Esophagus muscularis mucosa (tissue), 4 donors: ENCODE data around the gene ARMC9. TPM values are rescaled to one million over a fixed set of nuclear protein-coding genes. Genes with fewer than 3 reads are reported as not detected.
A peak's percentile ranks its signal among the peaks of the same experiment; 100 is the strongest.

Experiments
- DNase-seq: peaks from one replicate; pipeline ENCODE4 v3.0.0-alpha.2; 2017; ENCODE audit errors: extremely low spot score
- H3K27ac ChIP-seq, 4 donors: fragments of 200-600 bp; sonication (generic); replicated peaks in 1 of 4; 1 replicate in 3 of 4; 2 replicates in 1 of 4; pipeline ENCODE4 v1.5.1; 2016 to 2019; ENCODE audit warnings: mild to moderate bottlenecking in 1 of 4
- H3K27me3 ChIP-seq, 4 donors: fragments of 200-600 bp; sonication (generic); one replicate each; pipeline versions ENCODE4 v1.5.1 to v1.6.0; 2016 to 2019
- H3K36me3 ChIP-seq, 4 donors: fragments of 200-600 bp; sonication (generic); one replicate each; pipeline ENCODE4 v1.5.1; 2016 to 2019
- H3K4me1 ChIP-seq, 4 donors: fragments of 200-600 bp; sonication (generic); one replicate each; pipeline ENCODE4 v1.5.1; 2016 to 2019
- H3K4me3 ChIP-seq, 4 donors: fragments of 200-600 bp; sonication (generic); 1 replicate in 2 of 4; 2 replicates in 2 of 4; pipeline ENCODE4 v1.5.1; 2016 to 2019; ENCODE audit warnings: mild to moderate bottlenecking in 4 of 4, moderate library complexity in 1 of 4
- H3K9me3 ChIP-seq, 4 donors: fragments of 200-600 bp; sonication (generic); 1 replicate in 3 of 4; 2 replicates in 1 of 4; pipeline ENCODE4 v1.5.1; 2016 to 2019
- CTCF ChIP-seq, 3 experiments: fragments of 200-600 bp in 2 of 3; fragments of 450-650 bp in 1 of 3; sonication (generic) in 2 of 3; IDR thresholded peaks; one replicate each; pipeline ENCODE4 v1.5.1; 2017 to 2019; ENCODE audit warnings: antibody characterized with exemption in 3 of 3, mild to moderate bottlenecking in 2 of 3, moderate library complexity in 1 of 3
- EP300 ChIP-seq: sonication (generic); formaldehyde crosslinking; IDR thresholded peaks from one replicate; pipeline ENCODE4 v1.6.1; 2017; ENCODE audit warnings: antibody characterized with exemption
- POLR2A ChIP-seq: fragments of 450-650 bp; IDR thresholded peaks from one replicate; pipeline ENCODE4 v1.6.1; 2017; ENCODE audit warnings: antibody characterized with exemption, moderate library complexity, mild to moderate bottlenecking, low read depth
- POLR2AphosphoS5 ChIP-seq, 2 donors: sonication (generic); formaldehyde crosslinking; IDR thresholded peaks; one replicate each; pipeline ENCODE4 v1.6.1; 2017; ENCODE audit warnings: antibody characterized with exemption in 2 of 2
- WGBS: methylation state at CpG from one replicate; pipeline ENCODE4 v1.1.5; 2018; 5-methylcytosine and 5-hydroxymethylcytosine counted together
- intact Hi-C: fragments of 100-400 bp; cut with DNase I; formaldehyde crosslinking; loops from one replicate; pipeline ENCODE4 v1.15.1; 2023
- total RNA-seq, 4 donors: library from RNA; depleted of rRNA; stranded (reverse); fragments of >200 nt; gene quantifications; one replicate each; pipeline versions ENCODE4 v1.1.0 to v1.2.1, GENCODE V29; 2016

The ARMC9 gene
- total RNA-seq, 4 donors from 2014 or later = 119 to 262 (median 152) TPM

GRCh38 chr2:231292472-231293134 is 94.2 kb downstream of the ARMC9 start:
- Histone ChIP-seq H3K9me3 (no peaks in the 10 kb centered on the region), H3K4me3 (no peak overlapping the region), H3K36me3 (peaks cover 0 to 100% (median 72%) of the 10 kb centered on the region in 4 donors), H3K27me3 (no peaks in the 10 kb centered on the region), H3K27ac (no peak overlapping the region), H3K4me1 (peaks cover 0 to 14% (median 2%) of the 10 kb centered on the region in 4 donors)
- TF ChIP-seq POLR2AphosphoS5 (IDR thresholded peaks at IDR 0.05) = no peak
- no peak for TF ChIP-seq CTCF (IDR thresholded peaks at IDR 0.05)
- no peak for TF ChIP-seq EP300
- no peak for TF ChIP-seq POLR2A
- peak; percentile 64 for DNase-seq
- WGBS = 89% methylated on average over 8 of the region's 8 CpGs
- intact Hi-C loops = loop anchor here (10.0 kb wide), 1 partner anchor 122 kb away; no protein-coding TSS in a partner anchor

- Histone ChIP-seq H3K27me3 (no peaks in the 10 kb centered on the region), H3K9me3 (no peaks in the 10 kb centered on the region), H3K4me3 (no peak overlapping the region), H3K4me1 (peaks cover 0 to 14% (median 2%) of the 10 kb centered on the region in 4 donors), H3K27ac (no peak overlapping the region), H3K36me3 (peaks cover 0 to 97% (median 73%) of the 10 kb centered on the region in 4 donors)
- DNase-seq = no peak
- intact Hi-C loops = loop anchor here (10.0 kb wide), 1 partner anchor 122 kb away; no protein-coding TSS in a partner anchor
- TF ChIP-seq CTCF (IDR thresholded peaks at IDR 0.05) (no peak), EP300 (no peak), POLR2AphosphoS5 (IDR thresholded peaks at IDR 0.05) (no peak), POLR2A (no peak)
- 88% methylated on average over 4 of the region's 4 CpGs for WGBS
Measured at GRCh38 chr2:231293163-231293562, 94.7 kb downstream of the ARMC9 start.

DNA sequence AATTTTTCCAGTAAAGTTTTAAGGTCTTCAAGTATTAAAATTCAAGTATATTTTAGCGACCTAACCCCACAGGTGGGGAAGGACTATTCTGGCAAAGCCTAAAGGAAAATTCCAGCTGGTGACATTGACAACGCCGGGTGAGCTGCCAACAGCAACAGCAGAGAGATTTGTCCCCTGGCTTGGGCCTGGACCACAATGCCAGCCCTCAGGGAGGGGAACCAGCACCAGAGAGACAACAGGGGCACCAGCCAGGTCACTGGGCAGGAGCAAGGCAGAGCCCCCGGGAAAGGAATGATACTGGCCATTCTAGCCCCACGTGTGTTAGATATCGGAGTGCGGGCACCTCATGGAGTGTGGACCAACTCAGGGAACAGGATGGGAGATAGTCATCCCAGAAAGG is 95.7 kb downstream of the ARMC9 start:
- Histone ChIP-seq H3K4me3 (no peak overlapping the region), H3K27me3 (no peaks in the 10 kb centered on the region), H3K27ac (no peak overlapping the region), H3K36me3 (peaks cover 0 to 96% (median 74%) of the 10 kb centered on the region in 4 donors), H3K4me1 (peaks cover 0 to 14% (median 2%) of the 10 kb centered on the region in 4 donors), H3K9me3 (no peaks in the 10 kb centered on the region)
- peak; percentile 72 for DNase-seq
- TF ChIP-seq POLR2A (no peak), EP300 (no peak), CTCF (IDR thresholded peaks at IDR 0.05) (no peak), POLR2AphosphoS5 (IDR thresholded peaks at IDR 0.05) (no peak)
- intact Hi-C loops = loop anchor here (10.0 kb wide), 1 partner anchor 121 kb away; no protein-coding TSS in a partner anchor
- WGBS = 82% methylated on average over 7 of the region's 7 CpGs

DNA sequence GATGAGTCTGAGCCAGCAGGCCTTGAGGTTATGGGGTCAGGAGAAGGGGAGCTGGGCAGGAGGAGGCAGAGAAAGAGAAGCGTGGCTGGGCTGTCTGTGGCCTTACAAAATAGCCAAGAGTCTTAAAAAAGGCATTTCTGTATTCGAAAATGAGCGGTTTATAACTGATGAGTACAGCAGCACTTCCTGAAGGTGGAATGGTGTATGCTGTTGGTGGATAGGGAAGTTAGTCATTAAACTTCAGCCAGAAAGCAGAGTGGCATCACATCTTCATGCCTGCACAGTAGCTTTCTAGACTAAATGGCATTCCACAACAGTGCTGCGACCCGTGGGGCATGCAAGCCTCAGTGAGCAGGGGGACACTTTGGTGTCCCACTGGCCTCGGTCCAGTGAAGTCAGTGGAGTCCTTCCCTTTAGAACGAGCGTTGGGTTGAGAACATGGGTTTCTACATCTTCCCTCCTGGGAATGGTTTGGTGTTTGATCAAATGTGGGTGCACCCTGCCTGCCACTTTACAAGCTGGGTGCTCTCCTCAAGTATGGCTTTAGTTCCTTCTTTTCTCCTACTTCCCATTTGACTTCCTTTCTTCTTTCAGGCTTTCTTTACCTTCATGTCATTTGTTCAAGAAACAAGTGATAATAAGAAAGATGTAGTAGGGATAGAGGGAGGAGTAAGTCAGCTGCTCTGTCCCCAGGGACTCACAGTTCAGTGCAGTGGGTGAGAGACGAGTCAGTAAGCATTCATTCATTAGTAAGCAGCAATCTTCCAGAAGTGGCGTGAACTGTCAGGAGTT is 96.3 kb downstream of the ARMC9 start:
- peaks cover 0 to 93% (median 70%) of the 10 kb centered on the region in 4 donors for H3K36me3 ChIP-seq
- peaks cover 0 to 14% (median 2%) of the 10 kb centered on the region in 4 donors for H3K4me1 ChIP-seq
- H3K27ac ChIP-seq = no peak overlapping the region
- no peaks in the 10 kb centered on the region for H3K9me3 ChIP-seq
- intact Hi-C loops = loop anchor here (10.0 kb wide), 1 partner anchor 120 kb away; no protein-coding TSS in a partner anchor
- peak; percentile 86 for DNase-seq
- 85% methylated on average over 10 of the region's 10 CpGs for WGBS
- no peak for TF ChIP-seq POLR2A
- TF ChIP-seq POLR2AphosphoS5 (IDR thresholded peaks at IDR 0.05) = no peak
- TF ChIP-seq CTCF (IDR thresholded peaks at IDR 0.05) = no peak
- TF ChIP-seq EP300 = no peak
- H3K27me3 ChIP-seq = no peaks in the 10 kb centered on the region
- H3K4me3 ChIP-seq = no peak overlapping the region
